ENCODE results near the gene FBN2.

- TF ChIP-seq CTCF (IDR thresholded peaks at IDR 0.05) (no peak), EP300 (IDR thresholded peaks at IDR 0.05) (no peak)
Observed at GRCh38 chr5:128318691-128319090, 219.4 kb downstream of the FBN2 start.
